Mucosa of descending colon (tissue), 3 donors: ENCODE data around the gene LRP1. TPM values are rescaled to one million over a fixed set of nuclear protein-coding genes. Genes with fewer than 3 reads are reported as not detected.

ENCODE experiments used
- ATAC-seq: fragments of 200-7000 bp; cut with Tn5 transposase; one replicate; pipeline ENCODE4 v1.9.1; 2020; ENCODE audit warnings: mild to moderate bottlenecking, moderate library complexity
- DNase-seq, 3 donors: peaks; one replicate each; pipeline ENCODE4 v3.0.0-alpha.2; 2020
- H3K36me3 ChIP-seq: fragments of 200-600 bp; one replicate; pipeline ENCODE4 v1.8.0; 2021; ENCODE audit warnings: low read depth, mild to moderate bottlenecking
- H3K4me1 ChIP-seq: fragments of 200-600 bp; one replicate; pipeline ENCODE4 v1.8.0; 2021; ENCODE audit warnings: low read depth, mild to moderate bottlenecking
- H3K4me3 ChIP-seq: fragments of 200-600 bp; one replicate; pipeline ENCODE4 v1.8.0; 2021; ENCODE audit warnings: mild to moderate bottlenecking
- H3K9me3 ChIP-seq: fragments of 200-600 bp; one replicate; pipeline ENCODE4 v1.8.0; 2021; ENCODE audit warnings: mild to moderate bottlenecking
- CTCF ChIP-seq: fragments of 200-600 bp; IDR thresholded peaks from one replicate; pipeline ENCODE4 v1.8.0; 2022; ENCODE audit warnings: antibody characterized with exemption, mild to moderate bottlenecking
- intact Hi-C, 2 donors: fragments of 100-400 bp; cut with DNase I in 1 of 2; cut with micrococcal nuclease in 1 of 2; formaldehyde crosslinking; loops; one replicate each; pipeline versions ENCODE4 v1.11.0 to v1.11.1; 2022; cut with DNase I, micrococcal nuclease
- total RNA-seq, 3 donors: library from RNA; stranded (reverse); fragmentation: NEBNext Ultra II Directional in 2 of 3; extraction: Animal tissue kit (Norgen Biotek cat#: 25700) in 2 of 3; gene quantifications; one replicate each; pipeline versions ENCODE4 v1.2.1 to v1.2.4, GENCODE V29; 2021 to 2023
- donor health status: DM: no; HTN: no; CAD: no; lungs with moderate emphysema.
- donor health status: DM: no; HTN: no; CAD: no.
- donor health status: DM: no; HTN: yes; CAD: no.

Gene LRP1
- total RNA-seq, 3 donors from 2014 or later = 128 to 223 (median 148) TPM

DNA sequence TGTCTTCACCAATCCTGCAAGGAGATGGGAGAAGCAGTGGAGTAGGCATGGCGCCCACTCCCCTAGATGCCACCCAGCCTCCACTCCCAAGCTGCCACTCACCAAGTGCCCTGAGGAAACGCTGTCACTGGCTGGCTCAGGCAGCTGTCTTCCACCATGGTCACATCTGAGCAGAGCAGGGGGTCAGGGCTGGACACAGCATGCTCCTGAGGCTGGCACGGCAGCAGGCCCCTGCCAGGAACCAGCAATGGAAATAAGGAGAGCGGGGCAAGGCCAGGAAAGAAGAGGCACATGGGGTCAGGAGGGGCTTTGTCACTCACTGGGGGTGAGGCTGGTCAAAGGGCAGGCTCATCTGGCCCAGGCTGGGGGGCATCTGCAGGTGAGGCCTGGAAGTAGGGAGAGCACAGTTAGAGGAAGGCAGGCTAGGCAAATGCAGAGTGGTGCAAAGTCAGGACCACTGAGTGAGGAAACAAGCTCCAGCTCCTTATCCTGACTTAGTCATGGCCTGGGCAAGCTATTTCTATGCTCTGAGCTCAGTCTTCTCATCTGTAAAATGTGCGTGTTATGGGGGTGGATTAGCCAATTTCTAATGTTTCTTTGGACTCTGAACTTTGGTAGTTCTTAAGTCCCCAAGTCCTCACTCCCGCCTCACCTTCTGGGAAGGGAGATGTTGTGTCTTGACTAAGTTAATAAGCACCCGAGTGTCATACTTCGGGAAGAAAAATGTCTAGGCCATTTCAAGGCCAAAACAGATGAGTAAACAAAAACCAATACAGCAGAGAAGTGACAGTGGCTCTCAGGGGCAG is 31.3 kb upstream of the LRP1 start:
- TF ChIP-seq CTCF = no peak
- H3K4me3 ChIP-seq = no peak overlapping the region
- ATAC-seq = no peak
- peak in 1 of 3 donors; percentile 30 for DNase-seq
- H3K9me3 ChIP-seq = no peaks in the 10 kb centered on the region
- peaks cover 15% of the 10 kb centered on the region for H3K4me1 ChIP-seq
- intact Hi-C loops = no loop called here
- H3K36me3 ChIP-seq = no peaks in the 10 kb centered on the region

- no peaks in the 10 kb centered on the region for H3K36me3 ChIP-seq
Observed at GRCh38 chr12:57097554-57097835, 30.8 kb upstream of the LRP1 start.

GRCh38 chr12:57098546-57098945 is 29.7 kb upstream of the LRP1 start:
- intact Hi-C loops = no loop called here
- no peaks in the 10 kb centered on the region for H3K9me3 ChIP-seq
- TF ChIP-seq CTCF = no peak
- H3K4me1 ChIP-seq = peaks cover 19% of the 10 kb centered on the region
- no peaks in the 10 kb centered on the region for H3K36me3 ChIP-seq
- no peak overlapping the region for H3K4me3 ChIP-seq
- ATAC-seq (no peak), DNase-seq (no peak)

More at GRCh38 chr12:57097554-57097835, 30.8 kb upstream of the LRP1 start:
- TF ChIP-seq CTCF = no peak
- H3K4me3 ChIP-seq = no peak overlapping the region
- intact Hi-C loops = no loop called here
- ATAC-seq (no peak), DNase-seq (no peak)
- H3K4me1 ChIP-seq = peaks cover 20% of the 10 kb centered on the region
- no peaks in the 10 kb centered on the region for H3K9me3 ChIP-seq

GRCh38 chr12:57099047-57099714 is 29.1 kb upstream of the LRP1 start:
- Histone ChIP-seq H3K4me1 (peaks cover 16% of the 10 kb centered on the region), H3K36me3 (no peaks in the 10 kb centered on the region)
- ATAC-seq = no peak

DNA sequence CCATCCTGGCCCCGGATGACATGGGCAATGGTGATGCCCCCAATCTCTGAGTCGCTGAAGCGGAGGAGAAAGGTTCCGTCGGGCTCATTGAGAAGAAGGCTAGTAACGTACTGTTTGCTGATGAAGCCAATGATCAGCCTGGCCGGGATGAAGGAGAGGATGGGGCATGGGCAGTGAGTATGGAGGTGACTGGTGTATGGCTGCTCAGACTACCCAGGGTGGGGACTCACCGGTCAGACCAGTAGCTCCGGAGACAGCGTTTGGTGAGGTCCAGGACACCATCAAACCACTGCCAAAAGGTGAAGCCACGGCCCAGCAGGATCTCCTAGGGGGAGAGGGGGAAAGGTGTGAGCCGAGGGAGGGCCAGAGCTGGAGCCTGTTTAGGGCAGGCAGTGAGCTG is 28.5 kb upstream of the LRP1 start:
- DNase-seq (no peak), ATAC-seq (no peak)
- H3K9me3 ChIP-seq = no peaks in the 10 kb centered on the region
- intact Hi-C loops = no loop called here
- H3K36me3 ChIP-seq = no peaks in the 10 kb centered on the region
- H3K4me3 ChIP-seq = no peak overlapping the region
- peaks cover 12% of the 10 kb centered on the region for H3K4me1 ChIP-seq
- no peak for TF ChIP-seq CTCF

More at GRCh38 chr12:57099047-57099714, 29.1 kb upstream of the LRP1 start:
- no peak overlapping the region for H3K4me3 ChIP-seq
- TF ChIP-seq CTCF = no peak
- DNase-seq = no peak
- intact Hi-C loops = no loop called here
- no peaks in the 10 kb centered on the region for H3K9me3 ChIP-seq
